Psoas muscle (tissue), 8 donors: Measurements from ENCODE around the gene PNMA6E. TPM values are rescaled to one million over a fixed set of nuclear protein-coding genes. Genes with fewer than 3 reads are reported as not detected.
A peak's percentile ranks its signal among the peaks of the same experiment; 100 is the strongest.
"Not testable (repeated sequence)": the region's sequence is repeated elsewhere in the genome, so short reads cannot be mapped to it uniquely, and the experiment has no call there.

ENCODE experiments used
- ATAC-seq, 4 donors: fragments of 200-7000 bp; cut with Tn5 transposase; one replicate each; pipeline ENCODE4 v1.9.1; 2020; ENCODE audit warnings: moderate library complexity in 3 of 4, mild to moderate bottlenecking in 2 of 4
- DNase-seq, 2 donors: peaks; one replicate each; pipeline ENCODE4 v3.0.0-alpha.2; 2020
- H3K27ac ChIP-seq: fragments of 200-600 bp; one replicate; pipeline ENCODE4 v1.8.0; 2022
- H3K27me3 ChIP-seq, 3 donors: fragments of 200-600 bp in 1 of 3; one replicate each; pipeline versions ENCODE4 v1.6.1 to v1.8.0; 2013 to 2022; ENCODE audit warnings: low read length in 2 of 3, mild to moderate bottlenecking in 2 of 3, moderate library complexity in 1 of 3; ENCODE audit not compliant: insufficient read depth in 3 of 3
- H3K36me3 ChIP-seq, 2 donors: fragments of 200-600 bp in 1 of 2; one replicate each; pipeline versions ENCODE4 v1.6.1 to v1.8.0; 2013 to 2022; ENCODE audit warnings: low read depth in 1 of 2, mild to moderate bottlenecking in 1 of 2, moderate library complexity in 1 of 2; ENCODE audit not compliant: insufficient read depth in 1 of 2
- H3K4me1 ChIP-seq: fragments of 200-600 bp; one replicate; pipeline ENCODE4 v1.8.0; 2022
- H3K4me3 ChIP-seq: fragments of 200-600 bp; one replicate; pipeline ENCODE4 v1.8.0; 2022; ENCODE audit warnings: mild to moderate bottlenecking
- H3K9me3 ChIP-seq: fragments of 200-600 bp; one replicate; pipeline ENCODE4 v1.8.0; 2022
- CTCF ChIP-seq: fragments of 200-600 bp; IDR thresholded peaks from one replicate; pipeline ENCODE4 v1.8.0; 2022; ENCODE audit warnings: antibody characterized with exemption
- WGBS, 3 donors: extraction: QIAGEN DNeasy Blood & Tissue Kit; methylation state at CpG; one replicate each; pipeline versions ENCODE4 v1.1.6 to v1.1.7; 2013; 5-methylcytosine and 5-hydroxymethylcytosine counted together
- intact Hi-C, 2 donors: fragments of 100-400 bp; cut with DNase I; formaldehyde crosslinking; loops; one replicate each; pipeline versions ENCODE4 v1.11.0 to v1.14.2; 2022
- polyA plus RNA-seq, 3 donors: library from polyadenylated mRNA; stranded (reverse); fragments of 200-250 nt; gene quantifications; one replicate each; pipeline ENCODE4 v1.2.3, GENCODE V29; 2013
- total RNA-seq, 4 donors: library from RNA; stranded (reverse); fragmentation: NEBNext Ultra II Directional in 2 of 4; extraction: Animal tissue kit (Norgen Biotek cat#: 25700) in 2 of 4; gene quantifications; one replicate each; pipeline versions ENCODE4 v1.2.1 to v1.2.4, GENCODE V29; 2021 to 2023
- donor health status: healthy with polysubstance abuse.
- donor health status: DM: no; HTN: no; CAD: no; lungs with moderate emphysema.
- donor health status: Bipolar disorder and iron deficiency.
- donor health status: healthy.
- donor health status: DM: yes; HTN: yes; CAD: no.
- donor health status: DM: no; HTN: no; CAD: no.
- donor health status: DM: no; HTN: no; CAD: no.
- donor health status: DM: yes; HTN: yes; CAD: no.

PNMA6E gene
- total and polyA plus RNA-seq, 7 donors = not detected

- TF ChIP-seq CTCF = no peak
- Histone ChIP-seq H3K4me3 (no peak overlapping the region), H3K27me3 (peaks cover 0 to 31% (median 5%) of the 10 kb centered on the region in 3 donors), H3K9me3 (no peaks in the 10 kb centered on the region), H3K4me1 (no peaks in the 10 kb centered on the region), H3K36me3 (no peaks in the 10 kb centered on the region), H3K27ac (no peak overlapping the region)
- ATAC-seq = no peak
- intact Hi-C loops = no loop called here
- 72 to 86% (median 75%) methylated on average over 8 to 10 of the region's 10 CpGs for WGBS, 3 donors
- DNase-seq = peak in 1 of 2 donors; percentile 51
These were observed 7.1 kb upstream of the PNMA6E start for GRCh38 chrX:153408221-153408721.

DNA sequence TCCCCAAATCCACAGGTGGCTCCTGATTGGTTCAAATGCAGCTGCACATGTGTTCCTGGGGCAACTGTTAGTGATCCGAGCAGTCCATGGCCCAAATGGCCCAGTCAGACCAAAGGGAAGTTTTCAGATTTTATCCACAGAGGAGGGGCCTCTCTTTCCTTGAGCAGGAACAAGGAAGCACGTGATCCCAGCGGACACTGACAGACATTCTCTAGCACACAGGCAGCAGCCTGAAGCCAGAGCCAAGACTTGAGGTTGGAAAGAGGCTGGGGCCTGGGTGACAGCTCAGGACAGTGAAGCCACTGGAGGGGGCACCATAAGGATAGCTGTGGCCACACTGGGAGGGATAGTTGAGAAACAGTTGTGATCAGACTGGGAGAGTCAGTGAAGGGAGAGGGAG, 6.6 kb upstream of the PNMA6E start:
- no peak for TF ChIP-seq CTCF
- ATAC-seq (no peak), DNase-seq (no peak)
- no peak overlapping the region for H3K27ac ChIP-seq
- no peaks in the 10 kb centered on the region for H3K4me1 ChIP-seq
- H3K27me3 ChIP-seq = peaks cover 0 to 27% (median 5%) of the 10 kb centered on the region in 3 donors
- intact Hi-C loops = no loop called here
- H3K36me3 ChIP-seq = no peaks in the 10 kb centered on the region
- no peaks in the 10 kb centered on the region for H3K9me3 ChIP-seq
- WGBS, 3 donors = 41 to 63% (median 52%) methylated on average over 3 of the region's 3 CpGs
- H3K4me3 ChIP-seq = no peak overlapping the region

DNA sequence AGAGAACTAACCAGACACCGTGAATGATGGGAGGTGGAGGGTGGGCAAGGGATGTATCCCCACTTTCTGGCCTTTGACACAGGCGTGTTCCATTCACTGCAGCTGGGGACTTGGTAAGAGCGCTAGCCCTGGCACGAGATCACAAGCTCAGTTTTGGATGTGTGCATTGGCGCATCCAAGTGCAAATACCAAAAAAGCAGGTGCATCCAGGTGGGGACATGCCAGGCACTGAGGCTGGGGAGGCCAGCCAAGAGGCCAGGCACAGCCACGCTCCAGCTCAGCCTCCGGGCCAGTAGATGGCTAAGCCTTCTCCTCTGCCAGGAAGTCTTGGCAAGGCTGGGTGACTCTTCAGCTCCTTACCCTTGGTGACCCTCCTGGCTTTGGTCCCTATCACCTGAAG, 5.8 kb upstream of the PNMA6E start:
- Histone ChIP-seq H3K4me3 (no peak overlapping the region), H3K9me3 (no peaks in the 10 kb centered on the region), H3K36me3 (no peaks in the 10 kb centered on the region), H3K4me1 (no peaks in the 10 kb centered on the region), H3K27me3 (peaks cover 0 to 20% (median under 1%) of the 10 kb centered on the region in 3 donors), H3K27ac (no peak overlapping the region)
- DNase-seq (no peak), ATAC-seq (no peak)
- WGBS, 3 donors = 57 to 65% (median 64%) methylated on average over 7 of the region's 7 CpGs
- no peak for TF ChIP-seq CTCF
- intact Hi-C loops = no loop called here

GRCh38 chrX:153406011-153406410, 4.9 kb upstream of the PNMA6E start:
- H3K4me1 ChIP-seq = no peaks in the 10 kb centered on the region
- WGBS, 3 donors = 87 to 93% (median 88%) methylated on average over 8 to 9 of the region's 9 CpGs
- no peaks in the 10 kb centered on the region for H3K9me3 ChIP-seq
- no peak overlapping the region for H3K4me3 ChIP-seq
- peaks cover 0 to 11% (median 0%) of the 10 kb centered on the region in 3 donors for H3K27me3 ChIP-seq
- intact Hi-C loops = no loop called here
- DNase-seq = no peak
- no peak for TF ChIP-seq CTCF
- ATAC-seq = no peak
- no peak overlapping the region for H3K27ac ChIP-seq
- no peaks in the 10 kb centered on the region for H3K36me3 ChIP-seq

GRCh38 chrX:153405426-153405825, 4.3 kb upstream of the PNMA6E start:
- peaks cover 0 to 7% (median 0%) of the 10 kb centered on the region in 3 donors for H3K27me3 ChIP-seq
- intact Hi-C loops = no loop called here
- ATAC-seq (no peak), DNase-seq (no peak)
- no peaks in the 10 kb centered on the region for H3K36me3 ChIP-seq
- no peak overlapping the region for H3K4me3 ChIP-seq
- H3K9me3 ChIP-seq = no peaks in the 10 kb centered on the region
- no peaks in the 10 kb centered on the region for H3K4me1 ChIP-seq
- H3K27ac ChIP-seq = no peak overlapping the region
- WGBS, 3 donors = 44 to 53% (median 52%) methylated on average over 5 of the region's 5 CpGs
- TF ChIP-seq CTCF = no peak

DNA sequence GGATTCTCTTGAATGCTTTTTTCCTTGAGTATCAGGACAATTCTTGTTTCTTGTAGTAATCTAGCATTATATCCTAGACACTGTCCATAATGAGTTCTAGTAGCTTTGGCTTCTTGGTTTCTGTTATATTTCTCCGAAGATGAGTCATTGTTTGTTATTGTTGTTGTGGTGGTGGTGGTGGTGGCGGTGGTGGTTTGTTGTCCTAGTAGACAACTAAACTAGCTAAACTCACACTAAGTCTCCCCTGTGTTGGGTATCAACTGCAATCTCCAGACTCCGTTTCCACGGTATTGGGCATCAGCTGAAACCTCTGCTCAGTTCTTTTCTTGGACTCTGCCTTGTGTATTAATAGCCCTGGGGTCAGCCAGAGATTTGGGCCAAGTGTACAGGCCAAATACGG, 3.2 kb upstream of the PNMA6E start:
- intact Hi-C loops = not testable (repeated sequence)

More for the DNA sequence above, 3.2 kb upstream of the PNMA6E start:
- H3K27me3 ChIP-seq, DNase-seq, H3K4me3 ChIP-seq, H3K9me3 ChIP-seq, H3K4me1 ChIP-seq, H3K36me3 ChIP-seq, ATAC-seq, H3K27ac ChIP-seq: not testable (repeated sequence)
- 65 to 77% (median 72%) methylated on average over 5 of the region's 5 CpGs for WGBS, 3 donors
